Effector CD8-positive, alpha-beta T cell (primary cell): ENCODE measurements around the gene LANCL2.
"Not testable (repeated sequence)": the region's sequence is repeated elsewhere in the genome, so short reads cannot be mapped to it uniquely, and the experiment has no call there.

ENCODE experiments used
- DNase-seq: peaks from one replicate; lab custom pipeline; 2025; lab: John Stamatoyannopoulos, UW

The LANCL2 gene

DNA sequence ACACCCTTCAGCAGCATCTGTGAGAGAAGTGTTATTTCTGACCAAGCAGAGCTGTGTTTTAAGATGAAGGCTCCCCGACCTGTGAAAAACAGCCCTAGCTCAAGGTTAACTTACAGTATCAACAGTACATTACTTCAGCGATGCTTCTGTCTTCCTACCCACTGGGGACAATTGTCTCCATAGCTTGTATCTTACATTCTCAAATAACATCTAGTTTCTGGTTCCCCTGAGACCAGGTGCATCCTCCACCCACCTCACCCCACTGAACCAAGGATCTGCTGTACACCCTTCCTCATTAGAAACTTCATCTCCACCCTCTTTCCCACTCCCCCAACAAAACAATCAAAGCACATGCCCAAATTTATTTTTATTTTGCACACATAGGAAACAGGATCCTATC, 105.1 kb downstream of the LANCL2 start:
- DNase-seq, result no peak

GRCh38 chr7:55471594-55471993, 106.5 kb downstream of the LANCL2 start:
- not testable (repeated sequence) for DNase-seq

GRCh38 chr7:55472406-55472805, 107.3 kb downstream of the LANCL2 start:
- not testable (repeated sequence) for DNase-seq

GRCh38 chr7:55472928-55473725, 108.0 kb downstream of the LANCL2 start:
- no peak for DNase-seq

GRCh38 chr7:55473932-55474331, 108.8 kb downstream of the LANCL2 start:
- DNase-seq, result no peak

- no peak for DNase-seq
These were observed 110.1 kb downstream of the LANCL2 start for GRCh38 chr7:55474944-55475854.

DNA sequence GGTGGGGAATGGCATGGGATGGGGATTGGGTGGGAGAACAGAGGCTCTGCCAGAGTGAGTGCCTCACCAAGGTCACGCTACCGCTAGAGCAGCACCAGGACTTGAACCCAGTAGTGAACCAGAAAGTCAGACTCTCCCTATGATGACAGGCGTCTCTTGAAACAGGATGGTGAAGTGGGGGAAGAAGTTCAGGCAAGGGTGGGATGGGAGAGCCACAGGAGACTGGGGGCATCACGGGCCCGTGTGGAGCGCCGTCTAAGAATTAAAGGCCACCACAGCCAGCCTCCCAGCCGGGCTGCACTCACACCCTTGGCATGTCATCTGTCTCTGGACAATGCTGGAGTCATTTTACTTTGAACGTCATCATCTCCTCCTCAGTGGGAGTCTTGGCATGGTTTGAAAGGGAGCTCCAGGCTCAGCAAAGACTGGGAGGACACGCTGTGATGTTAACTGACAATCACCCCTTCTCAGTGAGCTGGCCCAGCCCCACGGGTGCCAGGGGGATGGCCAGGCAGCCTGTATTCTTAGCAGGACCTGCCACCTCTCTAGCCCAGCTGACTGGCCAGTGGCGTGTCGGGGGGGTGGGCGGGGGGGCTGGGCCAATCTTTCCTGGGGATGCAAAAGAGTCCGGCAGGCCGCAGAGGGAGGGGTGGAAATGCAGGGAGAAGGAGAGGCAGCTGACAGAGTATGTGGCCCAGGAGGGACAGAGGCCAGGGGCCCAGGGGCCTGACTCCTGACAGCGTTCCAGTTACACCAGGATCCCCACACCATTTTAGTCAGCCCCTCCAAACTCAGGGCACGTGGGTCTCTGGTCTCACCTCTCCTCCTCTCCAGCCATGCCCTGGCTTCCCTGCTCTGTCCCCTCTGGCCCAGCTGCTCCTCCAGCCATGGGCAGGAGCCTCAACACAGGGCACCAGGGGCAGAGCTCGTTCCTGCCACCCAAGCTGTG, 111.0 kb downstream of the LANCL2 start:
- DNase-seq, result no peak

- DNase-seq, result no peak
These were observed 112.0 kb downstream of the LANCL2 start for GRCh38 chr7:55476852-55477780.

- no peak for DNase-seq
These were observed 112.7 kb downstream of the LANCL2 start for GRCh38 chr7:55477781-55478374.

DNA sequence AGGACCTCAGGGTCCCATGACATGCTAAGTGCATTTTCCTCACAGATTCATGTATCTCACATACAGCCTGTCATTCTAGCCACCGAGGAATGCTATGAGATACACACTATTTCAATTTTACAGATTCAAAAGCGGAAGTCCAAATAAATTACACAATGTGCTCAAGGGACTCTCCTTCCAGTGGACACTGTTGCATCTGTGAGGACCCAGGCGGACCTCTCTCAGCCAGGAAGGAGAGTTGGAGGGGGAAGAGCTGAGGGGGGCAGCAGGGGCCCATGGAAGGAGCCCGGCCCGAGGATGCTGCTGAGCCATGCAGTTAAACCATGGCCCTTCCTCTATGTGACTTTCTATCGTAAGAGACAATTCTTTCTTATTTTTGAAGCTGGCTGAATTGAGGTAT, 113.6 kb downstream of the LANCL2 start:
- DNase-seq, result no peak

GRCh38 chr7:55481155-55481554, 116.0 kb downstream of the LANCL2 start:
- no peak for DNase-seq

GRCh38 chr7:55483046-55483445, 117.9 kb downstream of the LANCL2 start:
- no peak for DNase-seq
